Amniotic epithelial cell (primary cell): ENCODE results near the gene CCDC17.

Experiments used
- DNase-seq: peaks from one replicate; pipeline ENCODE4 v3.0.0-alpha.2; 2010; ENCODE audit warnings: low read depth

CCDC17 gene

DNA sequence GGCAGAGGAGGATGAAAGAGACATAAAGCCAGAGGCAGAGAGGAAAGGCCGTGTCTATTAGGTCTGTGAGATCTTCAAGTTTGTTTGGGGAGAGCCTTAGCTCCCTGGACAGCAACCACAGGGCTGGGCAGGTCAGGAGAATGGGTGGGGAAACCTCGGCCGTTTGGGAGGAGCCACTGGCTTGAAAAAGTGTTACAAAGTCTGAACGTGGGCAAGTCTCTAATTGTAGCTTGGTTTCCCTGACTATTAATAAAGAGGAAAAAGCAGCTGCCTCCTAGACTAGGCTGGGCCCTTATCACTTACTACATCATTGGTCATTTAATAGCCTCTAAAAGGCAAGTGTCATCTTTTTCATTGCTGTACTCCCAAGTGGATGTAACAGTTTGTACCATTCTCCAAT, at the start of gene CCDC17:
Gene CCDC17, minus strand, starts transcription at position 83 of the 400 bp plus-strand sequence. CDS start 145 bp downstream, outside the sequence.
- DNase-seq = no peak

GRCh38 chr1:45669859-45670655, 46.2 kb upstream of the CCDC17 start:
- peak; percentile 58 for DNase-seq

DNA sequence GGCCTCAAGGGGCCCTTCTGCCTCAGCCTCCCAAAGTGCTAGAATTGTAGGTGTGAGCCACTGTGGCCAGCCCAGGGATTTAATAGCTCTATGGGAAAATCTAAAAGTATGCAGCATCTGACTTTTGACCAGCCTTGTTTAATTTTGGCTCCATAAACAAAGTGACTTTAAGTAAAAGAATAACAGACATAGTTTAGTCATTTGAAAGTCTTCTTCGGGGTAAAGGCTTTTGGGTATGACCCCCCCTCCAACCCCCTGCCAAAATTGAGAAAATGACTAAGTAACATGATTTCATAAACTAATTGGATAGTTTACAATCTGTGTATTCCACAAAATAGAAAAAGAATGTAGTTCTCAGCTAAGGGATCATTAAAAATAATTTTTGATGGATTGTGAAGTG, 45.5 kb upstream of the CCDC17 start:
- DNase-seq = no peak

- no peak for DNase-seq
Measured at GRCh38 chr1:45668526-45668925, 44.7 kb upstream of the CCDC17 start.

- no peak for DNase-seq
Measured at GRCh38 chr1:45667321-45668111, 43.7 kb upstream of the CCDC17 start.

GRCh38 chr1:45666836-45667235, 43.0 kb upstream of the CCDC17 start:
- DNase-seq = no peak

DNA sequence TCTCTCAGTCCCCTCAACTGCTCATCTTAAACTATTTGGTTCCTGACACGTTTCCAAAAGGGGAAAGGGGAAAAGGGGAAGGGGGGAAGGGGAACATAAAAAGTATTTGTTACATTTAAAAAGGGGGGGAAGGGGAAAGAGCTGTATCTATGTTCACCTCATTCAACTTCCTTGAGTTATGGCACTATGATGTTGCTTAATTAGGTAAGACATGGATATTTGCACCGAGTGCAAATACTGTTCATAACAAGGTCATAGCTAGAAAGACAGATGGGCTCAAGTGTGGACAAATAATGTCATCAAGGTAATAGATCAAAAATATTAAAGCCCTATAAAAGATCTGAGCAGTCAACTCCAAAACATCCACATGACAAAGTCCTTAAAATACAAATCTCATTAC, 36.5 kb upstream of the CCDC17 start:
- no peak for DNase-seq

DNA sequence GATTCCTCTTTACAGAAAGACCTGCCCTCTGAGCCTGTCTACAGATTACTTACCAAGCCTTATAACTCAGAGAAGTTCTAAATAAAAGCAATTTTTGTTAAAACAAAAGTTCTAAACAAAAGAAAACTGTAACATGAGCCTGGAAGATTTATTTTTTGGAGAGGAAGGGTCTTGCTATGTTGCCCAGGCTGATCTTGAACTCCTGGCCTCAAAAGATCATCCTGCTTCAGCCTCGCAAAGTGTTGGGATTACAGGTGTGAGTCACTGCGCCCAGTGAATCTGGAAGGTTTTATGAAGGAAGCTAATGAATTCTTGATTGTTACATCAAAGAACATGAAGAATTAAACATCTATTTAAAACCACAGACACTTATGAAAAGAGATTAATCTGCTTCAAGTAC, 35.4 kb upstream of the CCDC17 start:
- no peak for DNase-seq

- DNase-seq = no peak
Measured at GRCh38 chr1:45658171-45658570, 34.3 kb upstream of the CCDC17 start.

GRCh38 chr1:45656573-45657226, 32.8 kb upstream of the CCDC17 start:
- no peak for DNase-seq

DNA sequence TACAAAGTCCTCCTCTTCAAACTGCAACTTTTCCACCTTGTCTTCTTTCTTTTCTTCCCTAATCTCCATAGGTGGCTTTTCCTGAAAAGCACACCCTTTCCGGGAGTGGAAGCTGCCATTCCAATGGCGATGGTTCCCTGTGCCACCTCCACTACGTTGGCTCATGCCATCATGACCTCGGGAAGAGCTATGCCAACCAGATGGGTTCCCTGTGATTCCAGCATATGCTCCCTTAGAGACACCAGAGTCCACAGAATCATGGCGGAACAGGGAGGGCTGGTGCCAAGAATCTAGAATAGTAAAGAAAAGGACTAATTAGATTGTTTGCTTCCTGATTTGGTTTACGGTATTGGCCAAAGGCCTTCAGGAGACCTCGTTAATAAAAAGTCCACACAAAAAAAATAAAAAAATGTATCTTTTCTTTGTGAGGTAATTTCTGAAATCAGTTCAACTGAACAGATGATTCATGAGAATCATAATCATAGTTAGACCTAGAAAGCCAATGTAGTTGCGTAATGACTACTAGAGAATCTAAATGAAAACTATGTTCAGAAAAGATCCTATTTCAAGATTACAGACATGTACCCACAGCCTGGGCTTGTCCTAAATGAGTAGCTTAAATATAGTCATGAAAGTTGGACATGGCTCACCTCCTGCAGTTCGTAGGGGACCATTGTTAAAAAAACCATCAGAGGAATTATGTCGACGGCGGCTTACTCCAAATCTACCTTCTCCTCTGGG, 30.9 kb upstream of the CCDC17 start:
- DNase-seq = peak; percentile 61

GRCh38 chr1:45647248-45648021, 23.6 kb upstream of the CCDC17 start:
- no peak for DNase-seq

GRCh38 chr1:45644661-45645060, 20.8 kb upstream of the CCDC17 start:
- DNase-seq = no peak

DNA sequence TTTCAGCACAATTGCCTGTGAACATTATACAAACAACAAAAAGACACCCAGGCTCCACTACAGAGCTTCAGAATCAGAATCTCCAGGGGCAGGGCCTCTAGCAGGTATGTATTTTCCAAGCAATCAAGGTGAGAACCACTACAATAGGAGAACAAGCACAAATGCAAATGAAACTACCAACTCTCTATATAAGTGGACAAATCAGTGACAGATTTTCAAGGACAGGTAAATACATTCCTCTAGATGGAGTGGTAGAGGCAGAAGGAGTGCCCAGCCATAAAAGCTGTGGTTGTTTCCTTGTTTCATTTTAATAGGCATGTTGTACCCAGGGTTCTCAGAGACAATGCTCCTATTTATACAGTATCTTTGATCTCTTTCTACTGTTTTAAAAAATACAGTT, 20.1 kb upstream of the CCDC17 start:
- DNase-seq = no peak

DNA sequence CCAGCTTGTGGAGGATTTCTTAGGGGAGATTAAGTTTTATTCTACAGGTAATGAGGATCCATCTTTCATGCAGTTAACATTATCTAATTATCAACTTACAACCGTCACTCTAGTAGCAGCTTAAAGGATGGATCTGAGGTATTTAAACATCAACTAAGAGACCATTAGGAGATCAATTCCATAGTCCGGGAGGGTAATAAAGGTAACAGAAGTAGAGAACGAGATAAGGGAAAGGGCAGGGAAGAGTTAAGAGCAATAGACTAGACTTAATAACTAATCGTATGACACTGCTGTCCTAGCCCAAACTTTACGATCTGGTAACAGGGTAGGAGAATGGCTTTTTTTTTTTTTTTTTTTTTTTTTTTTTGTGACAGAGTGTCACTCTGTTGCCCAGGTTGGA, 19.5 kb upstream of the CCDC17 start:
- no peak for DNase-seq

GRCh38 chr1:45640293-45640692, 16.4 kb upstream of the CCDC17 start:
- peak; percentile 51 for DNase-seq

- DNase-seq = no peak
Measured at GRCh38 chr1:45635211-45635610, 11.4 kb upstream of the CCDC17 start.

GRCh38 chr1:45630429-45630828, 6.6 kb upstream of the CCDC17 start:
- DNase-seq = no peak

- DNase-seq = no peak
Measured at GRCh38 chr1:45629035-45629434, 5.2 kb upstream of the CCDC17 start.

DNA sequence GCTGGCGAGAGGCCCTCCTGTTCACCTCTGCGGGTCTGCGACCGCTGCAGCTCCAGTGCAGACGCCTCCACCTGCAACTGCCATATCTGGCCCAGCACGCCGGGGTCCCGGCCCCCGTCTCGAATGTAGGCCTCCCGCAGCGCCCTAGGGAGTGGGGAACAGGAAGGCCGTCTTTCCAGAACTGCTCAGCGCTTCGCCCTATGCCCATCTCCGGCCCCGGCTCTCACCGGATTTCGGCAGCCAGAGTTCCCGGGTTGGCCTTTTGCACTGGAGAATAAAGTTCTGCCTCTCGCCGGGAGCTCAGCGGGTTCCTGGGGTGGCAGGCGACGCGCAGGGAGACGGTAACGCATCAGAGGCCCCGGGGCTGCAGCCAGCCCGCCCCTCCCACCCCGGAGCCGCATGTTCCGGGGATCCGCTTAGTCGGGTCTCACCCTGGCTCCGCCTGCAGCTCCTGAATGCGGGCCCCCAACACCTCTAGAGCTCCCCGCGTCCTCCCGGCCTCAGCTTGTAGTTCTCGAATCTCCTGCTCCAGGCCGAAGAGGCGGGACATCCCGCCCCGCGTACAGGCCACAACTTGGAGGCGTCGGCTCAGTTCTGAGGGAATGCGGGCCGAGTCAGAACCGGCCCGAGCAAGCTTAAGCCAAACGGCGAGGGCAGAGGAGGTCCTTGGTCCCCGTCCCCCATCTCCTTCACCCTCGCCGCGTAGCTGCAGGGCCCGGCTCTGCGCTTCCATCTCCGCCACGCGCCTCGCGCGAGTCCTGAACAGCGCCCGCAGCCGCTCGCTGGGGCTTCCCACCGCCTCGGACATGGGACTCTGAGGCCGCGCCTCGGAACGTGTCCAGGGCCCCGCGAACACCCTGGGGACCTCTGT, 1.1 kb downstream of the CCDC17 start:
- no peak for DNase-seq
